ENCODE results near the gene TNFRSF19.

- no peak for TF ChIP-seq POLR2A (IDR thresholded peaks at IDR 0.05)
- TF ChIP-seq CTCF (IDR thresholded peaks at IDR 0.05): no peak
- TF ChIP-seq POLR2AphosphoS5 (IDR thresholded peaks at IDR 0.05): no peak
These were observed 29.1 kb downstream of the TNFRSF19 start for GRCh38 chr13:23599083-23599925.
